Measurements from ENCODE around the gene MESD. TPM values are rescaled to one million over a fixed set of nuclear protein-coding genes. Genes with fewer than 3 reads are reported as not detected.

MESD gene
- total and polyA plus RNA-seq, 2 of the 4 experiments (the other 2 are of a cell fraction), result 10.0 to 14.0 TPM

DNA sequence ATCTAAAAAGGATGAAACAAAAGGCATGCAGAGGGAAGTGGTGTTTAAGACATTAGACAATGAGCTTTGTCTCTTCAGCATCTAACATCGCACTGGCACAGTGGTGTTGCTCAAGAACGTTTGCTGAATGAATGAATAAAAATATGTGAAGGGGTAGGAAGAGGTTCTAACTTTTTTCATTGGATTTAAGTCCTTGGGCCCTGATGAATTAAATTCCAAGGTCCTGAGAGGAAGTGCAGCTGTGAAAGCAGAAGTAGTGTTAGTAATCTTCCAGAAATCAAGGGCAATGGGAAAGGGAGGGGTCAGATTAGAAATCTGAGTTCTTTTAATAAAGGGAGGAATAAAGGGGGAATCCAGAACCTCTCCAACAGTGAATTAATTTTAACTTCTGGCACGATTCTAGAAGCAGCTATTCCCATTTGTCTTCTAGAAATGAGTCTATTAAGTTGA, 40.7 kb upstream of the MESD start:
- H3K27me3 ChIP-seq (ENCODE audit: control insufficient read depth, insufficient read depth, low read length), result no peaks in the 10 kb centered on the region
- peaks cover 4% of the 10 kb centered on the region for H3K4me1 ChIP-seq (ENCODE audit: control insufficient read depth, insufficient read depth, low read length)
- TF ChIP-seq, protein P1, sequence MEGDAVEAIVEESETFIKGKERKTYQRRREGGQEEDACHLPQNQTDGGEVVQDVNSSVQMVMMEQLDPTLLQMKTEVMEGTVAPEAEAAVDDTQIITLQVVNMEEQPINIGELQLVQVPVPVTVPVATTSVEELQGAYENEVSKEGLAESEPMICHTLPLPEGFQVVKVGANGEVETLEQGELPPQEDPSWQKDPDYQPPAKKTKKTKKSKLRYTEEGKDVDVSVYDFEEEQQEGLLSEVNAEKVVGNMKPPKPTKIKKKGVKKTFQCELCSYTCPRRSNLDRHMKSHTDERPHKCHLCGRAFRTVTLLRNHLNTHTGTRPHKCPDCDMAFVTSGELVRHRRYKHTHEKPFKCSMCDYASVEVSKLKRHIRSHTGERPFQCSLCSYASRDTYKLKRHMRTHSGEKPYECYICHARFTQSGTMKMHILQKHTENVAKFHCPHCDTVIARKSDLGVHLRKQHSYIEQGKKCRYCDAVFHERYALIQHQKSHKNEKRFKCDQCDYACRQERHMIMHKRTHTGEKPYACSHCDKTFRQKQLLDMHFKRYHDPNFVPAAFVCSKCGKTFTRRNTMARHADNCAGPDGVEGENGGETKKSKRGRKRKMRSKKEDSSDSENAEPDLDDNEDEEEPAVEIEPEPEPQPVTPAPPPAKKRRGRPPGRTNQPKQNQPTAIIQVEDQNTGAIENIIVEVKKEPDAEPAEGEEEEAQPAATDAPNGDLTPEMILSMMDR (conservative IDR thresholded peaks at IDR 0.05; ENCODE audit: low read depth, low read length), result no peak
- TF ChIP-seq RAD21 (IDR thresholded peaks at IDR 0.05; ENCODE audit: low read length), result no peak
- TF ChIP-seq NFE2L2 (IDR thresholded peaks at IDR 0.05; ENCODE audit: low read depth, low read length), result no peak
- no peak for TF ChIP-seq SMC3 (IDR thresholded peaks at IDR 0.05; ENCODE audit: low read depth, low read length)
- TF ChIP-seq MAZ (IDR thresholded peaks at IDR 0.05; ENCODE audit: borderline replicate concordance, low read depth, low read length), result no peak
- no peak for TF ChIP-seq RFX5 (IDR thresholded peaks at IDR 0.05; ENCODE audit: low read depth, low read length)
- DNase-seq (no peak), ATAC-seq (ENCODE audit: low read depth) (no peak)
- dilution Hi-C loops (cut with HindIII; ENCODE audit: low sequenced_read_pairs, unreplicated experiment), result no loop called here
- no peak overlapping the region for H3K56ac ChIP-seq (ENCODE audit: extremely low read depth, insufficient read depth, low read length)
- H3K36me3 ChIP-seq (ENCODE audit: control insufficient read depth, insufficient read depth, low read length), result no peaks in the 10 kb centered on the region
- no peak overlapping the region for H3K27ac ChIP-seq (ENCODE audit: insufficient read depth, low read length)
- POLR2A ChIA-PET (ENCODE audit: unreplicated experiment), result no interaction called here
- CTCF ChIA-PET, result no interaction called here
- BruUV-seq (replicated peaks), result no TSS peak
- H3K14ac ChIP-seq (replicated peaks; ENCODE audit: low read depth, low read length), result no peak overlapping the region
- no peak overlapping the region for H2BK120ac ChIP-seq (ENCODE audit: low read depth, low read length)
- H3K4me3 ChIP-seq (ENCODE audit: insufficient read depth, low read depth, low read length), result no peak overlapping the region
- 43% methylated on average over 1 of the region's 3 CpGs; no CpG with 5 or more reads in 1 of the 2 experiments for WGBS, 2 experiments (ENCODE audit: extremely low coverage in 2 of 2, insufficient read length in 1 of 2)
- no peaks in the 10 kb centered on the region for H4K20me1 ChIP-seq (ENCODE audit: insufficient read depth, low read length)
- intact Hi-C loops (cut with micrococcal nuclease), result no loop called here
- no peak overlapping the region for H2AK9ac ChIP-seq (replicated peaks; ENCODE audit: low read depth, low read length, poor library complexity)
- H3K18ac ChIP-seq (ENCODE audit: low read depth, low read length), result no peak overlapping the region
- H2AK5ac ChIP-seq (ENCODE audit: low read depth, low read length), result no peak overlapping the region
- no peak overlapping the region for H3K4me2 ChIP-seq (ENCODE audit: low read depth, low read length)
- peaks cover 5% of the 10 kb centered on the region for H3K9me3 ChIP-seq (ENCODE audit: control insufficient read depth, insufficient read depth, low read length)
- H3K9me1 ChIP-seq (ENCODE audit: insufficient read depth, low read length), result 0 out of 2 replicates have a peak, but pooled peaks cover 4% of the 10 kb centered on the region
- H4K8ac ChIP-seq (ENCODE audit: low read depth in 2 of 2, low read length in 2 of 2), result no peak overlapping the region
- H2BK5ac ChIP-seq (ENCODE audit: low read depth, low read length, poor library complexity, severe bottlenecking), result no peak overlapping the region
- no peak overlapping the region for H2BK15ac ChIP-seq (ENCODE audit: low read depth, low read length)
- H4K5ac ChIP-seq (ENCODE audit: low read depth, low read length), result no peak overlapping the region
- H2AFZ ChIP-seq (replicated peaks; ENCODE audit: low read length, poor library complexity), result no peak overlapping the region
- H3K79me1 ChIP-seq (ENCODE audit: low read depth in 1 of 2, low read length in 2 of 2), result peaks cover 0 to 4% of the 10 kb centered on the region in 2 experiments; a peak in 1 of 4 replicates
- in situ Hi-C loops (cut with MboI; ENCODE audit: low sequenced_read_pairs), result no loop called here
- no peak overlapping the region for H3K4ac ChIP-seq (ENCODE audit: low read depth, low read length)
- H2BK20ac ChIP-seq (ENCODE audit: low read depth, low read length), result no peak overlapping the region
- H4K91ac ChIP-seq (ENCODE audit: insufficient read depth, low read depth, low read length), result no peak overlapping the region
- no peak overlapping the region for H3K23ac ChIP-seq (ENCODE audit: low read depth, low read length)
- no peak overlapping the region for H3K9ac ChIP-seq (ENCODE audit: low read depth, low read length)

All from IMR-90 (cell line).